ENCODE results near the gene EXOC2.

DNA sequence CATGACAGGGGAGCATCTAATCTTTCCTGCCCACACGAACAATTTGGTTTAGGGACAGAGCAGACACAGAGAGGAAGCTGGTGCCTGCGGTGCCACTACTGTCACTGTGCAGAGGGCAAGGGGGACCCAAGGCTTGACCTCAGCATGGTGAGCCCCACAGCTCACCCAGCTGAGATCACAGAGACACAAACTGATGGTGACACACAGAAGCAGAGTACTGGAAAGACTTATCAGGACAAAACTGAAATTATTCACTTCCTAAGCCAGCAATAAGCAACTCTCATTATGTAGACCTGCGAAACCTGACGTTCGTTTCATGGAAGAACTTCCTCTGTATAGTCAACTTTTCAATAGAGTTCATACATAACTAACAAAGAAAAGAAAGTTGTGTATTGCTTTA lies 122.1 kb downstream of the EXOC2 start:
- TF ChIP-seq, protein P1, sequence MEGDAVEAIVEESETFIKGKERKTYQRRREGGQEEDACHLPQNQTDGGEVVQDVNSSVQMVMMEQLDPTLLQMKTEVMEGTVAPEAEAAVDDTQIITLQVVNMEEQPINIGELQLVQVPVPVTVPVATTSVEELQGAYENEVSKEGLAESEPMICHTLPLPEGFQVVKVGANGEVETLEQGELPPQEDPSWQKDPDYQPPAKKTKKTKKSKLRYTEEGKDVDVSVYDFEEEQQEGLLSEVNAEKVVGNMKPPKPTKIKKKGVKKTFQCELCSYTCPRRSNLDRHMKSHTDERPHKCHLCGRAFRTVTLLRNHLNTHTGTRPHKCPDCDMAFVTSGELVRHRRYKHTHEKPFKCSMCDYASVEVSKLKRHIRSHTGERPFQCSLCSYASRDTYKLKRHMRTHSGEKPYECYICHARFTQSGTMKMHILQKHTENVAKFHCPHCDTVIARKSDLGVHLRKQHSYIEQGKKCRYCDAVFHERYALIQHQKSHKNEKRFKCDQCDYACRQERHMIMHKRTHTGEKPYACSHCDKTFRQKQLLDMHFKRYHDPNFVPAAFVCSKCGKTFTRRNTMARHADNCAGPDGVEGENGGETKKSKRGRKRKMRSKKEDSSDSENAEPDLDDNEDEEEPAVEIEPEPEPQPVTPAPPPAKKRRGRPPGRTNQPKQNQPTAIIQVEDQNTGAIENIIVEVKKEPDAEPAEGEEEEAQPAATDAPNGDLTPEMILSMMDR (IDR thresholded peaks at IDR 0.05) = no peak
- no peak for TF ChIP-seq EZH2 (IDR thresholded peaks at IDR 0.05; ENCODE audit: borderline replicate concordance, insufficient read depth, low read depth, low read length, poor library complexity, severe bottlenecking)

All from B cell (primary cell).